ENCODE data around the gene BCAN. TPM values are rescaled to one million over a fixed set of nuclear protein-coding genes. Genes with fewer than 3 reads are reported as not detected.

BCAN gene
- polyA plus RNA-seq, 1 donor (not counting 4 experiments of a cell fraction or from before 2014, with no cell fraction given) = not detected

DNA sequence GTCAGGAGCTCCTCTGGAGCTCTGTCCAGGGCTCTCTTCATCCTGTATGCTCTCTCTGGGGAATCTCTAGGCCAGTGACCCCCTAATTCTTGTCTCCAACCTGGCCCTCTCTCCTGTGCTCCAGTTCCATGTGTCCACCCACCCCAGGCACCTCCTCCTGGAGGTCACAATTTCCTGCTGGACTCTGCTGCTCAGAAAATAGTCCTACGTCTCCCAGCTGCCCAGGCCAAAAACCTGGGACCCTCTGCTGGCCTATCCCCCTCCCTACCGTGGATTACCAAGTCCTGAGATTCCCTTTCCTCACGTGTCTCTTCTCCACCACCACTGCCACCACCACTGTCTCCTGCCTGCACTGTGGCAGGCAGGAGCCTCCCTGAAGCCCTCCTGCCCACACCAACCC lies 23.6 kb downstream of the BCAN start:
- FAIRE-seq = no peak

GRCh38 chr1:156666862-156667609 lies 25.1 kb downstream of the BCAN start:
- no peaks in the 10 kb centered on the region for H3K36me3 ChIP-seq (ENCODE audit: control insufficient read depth in 2 of 2, extremely low read depth in 1 of 2, insufficient read depth in 2 of 2, low read length in 2 of 2)
- H2AFZ ChIP-seq (ENCODE audit: control insufficient read depth, low read length) = no peak overlapping the region
- H3K4me2 ChIP-seq (ENCODE audit: control insufficient read depth, extremely low read depth, insufficient read depth, low read depth, low read length) = no peak overlapping the region
- dilution Hi-C loops (cut with MboI; ENCODE audit: extremely low pct_ligation_motif_present, low sequenced_read_pairs) = no loop called here
- TF ChIP-seq EZH2 (IDR thresholded peaks at IDR 0.05; ENCODE audit: low read length) = no peak
- TF ChIP-seq, protein P1, sequence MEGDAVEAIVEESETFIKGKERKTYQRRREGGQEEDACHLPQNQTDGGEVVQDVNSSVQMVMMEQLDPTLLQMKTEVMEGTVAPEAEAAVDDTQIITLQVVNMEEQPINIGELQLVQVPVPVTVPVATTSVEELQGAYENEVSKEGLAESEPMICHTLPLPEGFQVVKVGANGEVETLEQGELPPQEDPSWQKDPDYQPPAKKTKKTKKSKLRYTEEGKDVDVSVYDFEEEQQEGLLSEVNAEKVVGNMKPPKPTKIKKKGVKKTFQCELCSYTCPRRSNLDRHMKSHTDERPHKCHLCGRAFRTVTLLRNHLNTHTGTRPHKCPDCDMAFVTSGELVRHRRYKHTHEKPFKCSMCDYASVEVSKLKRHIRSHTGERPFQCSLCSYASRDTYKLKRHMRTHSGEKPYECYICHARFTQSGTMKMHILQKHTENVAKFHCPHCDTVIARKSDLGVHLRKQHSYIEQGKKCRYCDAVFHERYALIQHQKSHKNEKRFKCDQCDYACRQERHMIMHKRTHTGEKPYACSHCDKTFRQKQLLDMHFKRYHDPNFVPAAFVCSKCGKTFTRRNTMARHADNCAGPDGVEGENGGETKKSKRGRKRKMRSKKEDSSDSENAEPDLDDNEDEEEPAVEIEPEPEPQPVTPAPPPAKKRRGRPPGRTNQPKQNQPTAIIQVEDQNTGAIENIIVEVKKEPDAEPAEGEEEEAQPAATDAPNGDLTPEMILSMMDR (optimal IDR thresholded peaks at IDR 0.05 in 1 of 3, IDR thresholded peaks at IDR 0.05 in 1 of 3, conservative IDR thresholded peaks at IDR 0.05 in 1 of 3; ENCODE audit: extremely low read depth in 1 of 3, insufficient read depth in 2 of 3, low read length in 3 of 3) = no peak
- peaks cover 14% of the 10 kb centered on the region for H3K27me3 ChIP-seq (ENCODE audit: control insufficient read depth, extremely low read depth, insufficient read depth, low read length)
- no peak for DNase-seq (ENCODE audit: low read depth, low spot score)
- H3K4me3 ChIP-seq (ENCODE audit: control insufficient read depth in 2 of 3, extremely low read depth in 1 of 3, insufficient read depth in 2 of 3, low read depth in 1 of 3, low read length in 3 of 3) = no peak overlapping the region
- peaks cover 1% of the 10 kb centered on the region for H3K4me1 ChIP-seq (ENCODE audit: control insufficient read depth, extremely low read depth, insufficient read depth, low read length)
- H3K79me2 ChIP-seq (ENCODE audit: control insufficient read depth, insufficient read depth, low read length) = no peaks in the 10 kb centered on the region
- no peak overlapping the region for H3K9ac ChIP-seq (ENCODE audit: control insufficient read depth, extremely low read depth, insufficient read depth, low read length)
- FAIRE-seq = no peak
- H3K9me3 ChIP-seq (ENCODE audit: control insufficient read depth, low read depth, low read length) = no peaks in the 10 kb centered on the region
- H3K27ac ChIP-seq (ENCODE audit: control insufficient read depth, insufficient read depth, low read length) = no peak overlapping the region
- no peaks in the 10 kb centered on the region for H3K9me1 ChIP-seq (ENCODE audit: control insufficient read depth, extremely low read depth, insufficient read depth, low read length)
- no peaks in the 10 kb centered on the region for H4K20me1 ChIP-seq (ENCODE audit: control insufficient read depth, extremely low read depth, insufficient read depth, low read length)

More for the DNA sequence above, 23.6 kb downstream of the BCAN start:
- Histone ChIP-seq H3K27ac (ENCODE audit: control insufficient read depth, insufficient read depth, low read length) (no peak overlapping the region), H3K79me2 (ENCODE audit: control insufficient read depth, insufficient read depth, low read length) (no peaks in the 10 kb centered on the region), H3K36me3 (ENCODE audit: control insufficient read depth in 2 of 2, extremely low read depth in 1 of 2, insufficient read depth in 2 of 2, low read length in 2 of 2) (no peaks in the 10 kb centered on the region), H3K4me1 (ENCODE audit: control insufficient read depth, extremely low read depth, insufficient read depth, low read length) (peaks cover 11% of the 10 kb centered on the region), H3K9ac (ENCODE audit: control insufficient read depth, extremely low read depth, insufficient read depth, low read length) (no peak overlapping the region), H3K9me3 (ENCODE audit: control insufficient read depth, low read depth, low read length) (no peaks in the 10 kb centered on the region), H3K4me2 (ENCODE audit: control insufficient read depth, extremely low read depth, insufficient read depth, low read depth, low read length) (no peak overlapping the region), H3K9me1 (ENCODE audit: control insufficient read depth, extremely low read depth, insufficient read depth, low read length) (no peaks in the 10 kb centered on the region), H2AFZ (ENCODE audit: control insufficient read depth, low read length) (no peak overlapping the region), H3K27me3 (ENCODE audit: control insufficient read depth, extremely low read depth, insufficient read depth, low read length) (peaks cover 6% of the 10 kb centered on the region), H3K4me3 (ENCODE audit: control insufficient read depth in 2 of 3, extremely low read depth in 1 of 3, insufficient read depth in 2 of 3, low read depth in 1 of 3, low read length in 3 of 3) (no peak overlapping the region), H4K20me1 (ENCODE audit: control insufficient read depth, extremely low read depth, insufficient read depth, low read length) (no peaks in the 10 kb centered on the region)
- no peak for DNase-seq (ENCODE audit: low read depth, low spot score)
- TF ChIP-seq, protein P1 (optimal IDR thresholded peaks at IDR 0.05 in 1 of 3, IDR thresholded peaks at IDR 0.05 in 1 of 3, conservative IDR thresholded peaks at IDR 0.05 in 1 of 3; ENCODE audit: extremely low read depth in 1 of 3, insufficient read depth in 2 of 3, low read length in 3 of 3) = no peak
- TF ChIP-seq EZH2 (IDR thresholded peaks at IDR 0.05; ENCODE audit: low read length) = no peak
- dilution Hi-C loops (cut with MboI; ENCODE audit: extremely low pct_ligation_motif_present, low sequenced_read_pairs) = no loop called here

All from keratinocyte (primary cell).